Astrocyte (in vitro differentiated cells and primary cell): ENCODE results near the gene CACNA1C. TPM values are rescaled to one million over a fixed set of nuclear protein-coding genes. Genes with fewer than 3 reads are reported as not detected.

Experiments
- DNase-seq: peaks from one replicate; pipeline ENCODE4 v3.0.0-alpha.2; 2010; ENCODE audit warnings: low read depth
- FAIRE-seq: peaks from 2 replicates; lab custom pipeline; 2011; peaks lifted over from hg19 to GRCh38; lab: Jason Lieb, UNC
- H2AFZ ChIP-seq: 2 replicates; pipeline ENCODE4 v1.6.0; 2012; ENCODE audit warnings: low read depth, low read length, inconsistent platforms
- H3K27ac ChIP-seq: 2 replicates; pipeline ENCODE4 v1.5.1; 2011; ENCODE audit warnings: low read depth, low read length, inconsistent platforms
- H3K27me3 ChIP-seq: 2 replicates; pipeline ENCODE4 v1.6.0; 2011; ENCODE audit warnings: low read length, inconsistent platforms; ENCODE audit not compliant: insufficient read depth
- H3K36me3 ChIP-seq: 2 replicates; pipeline ENCODE4 v1.5.1; 2011; ENCODE audit warnings: low read length, inconsistent platforms; ENCODE audit not compliant: insufficient read depth
- H3K4me1 ChIP-seq: 2 replicates; pipeline ENCODE4 v1.5.1; 2011; ENCODE audit warnings: low read length, inconsistent platforms; ENCODE audit not compliant: insufficient read depth
- H3K4me2 ChIP-seq: 2 replicates; pipeline ENCODE4 v1.6.0; 2012; ENCODE audit warnings: low read length, inconsistent platforms
- H3K4me3 ChIP-seq: 2 replicates; pipeline ENCODE4 v1.5.1; 2011; ENCODE audit warnings: low read depth, mild to moderate bottlenecking, low read length, inconsistent platforms; ENCODE audit not compliant: insufficient read depth
- H3K79me2 ChIP-seq: 2 replicates; pipeline ENCODE4 v1.6.0; 2012; ENCODE audit warnings: mild to moderate bottlenecking, low read length, inconsistent platforms; ENCODE audit not compliant: insufficient read depth
- H3K9ac ChIP-seq: 2 replicates; pipeline ENCODE4 v1.6.0; 2012; ENCODE audit warnings: mild to moderate bottlenecking, low read length, inconsistent platforms
- H3K9me3 ChIP-seq: 2 replicates; pipeline ENCODE4 v1.5.1; 2012; ENCODE audit warnings: low read depth, mild to moderate bottlenecking, low read length, inconsistent platforms; ENCODE audit not compliant: insufficient read depth
- H4K20me1 ChIP-seq: 2 replicates; pipeline ENCODE4 v1.6.0; 2012; ENCODE audit warnings: low read length, inconsistent platforms; ENCODE audit not compliant: insufficient read depth
- H3K27ac Mint-ChIP-seq: one replicate; pipeline ENCODE4 v1.8.0; 2021; ENCODE audit warnings: mild to moderate bottlenecking, mixed read lengths; ENCODE audit not compliant: unreplicated experiment
- H3K27me3 Mint-ChIP-seq: one replicate; pipeline ENCODE4 v1.8.0; 2021; ENCODE audit warnings: low read depth, mixed read lengths; ENCODE audit not compliant: unreplicated experiment
- H3K36me3 Mint-ChIP-seq: one replicate; pipeline ENCODE4 v1.8.0; 2021; ENCODE audit warnings: low read depth, mixed read lengths; ENCODE audit not compliant: unreplicated experiment
- H3K4me1 Mint-ChIP-seq: one replicate; pipeline ENCODE4 v1.8.0; 2021; ENCODE audit warnings: low read depth, mixed read lengths; ENCODE audit not compliant: unreplicated experiment
- H3K4me3 Mint-ChIP-seq: one replicate; pipeline ENCODE4 v1.8.0; 2021; ENCODE audit warnings: mild to moderate bottlenecking, moderate library complexity, mixed read lengths; ENCODE audit not compliant: unreplicated experiment
- H3K9me3 Mint-ChIP-seq: one replicate; pipeline ENCODE4 v1.8.0; 2021; ENCODE audit warnings: mild to moderate bottlenecking, mixed read lengths; ENCODE audit not compliant: unreplicated experiment
- CTCF ChIP-seq: IDR thresholded peaks from 2 replicates; pipeline ENCODE4 v1.5.1; 2011; ENCODE audit warnings: low read depth, mild to moderate bottlenecking, inconsistent platforms, low read length, moderate library complexity; ENCODE audit not compliant: insufficient read depth
- EZH2 ChIP-seq: IDR thresholded peaks from 2 replicates; pipeline ENCODE4 v1.6.1; 2012; ENCODE audit warnings: mild to moderate bottlenecking, low read length, inconsistent platforms; ENCODE audit not compliant: insufficient read depth
- total RNA-seq: library from RNA; stranded (reverse); gene quantifications from 2 replicates; pipeline ENCODE4 v1.2.1, GENCODE V29; 2021

CACNA1C gene
- total RNA-seq, 1 donor from 2014 or later = 2.1 TPM

GRCh38 chr12:2236506-2237294, 183.9 kb downstream of the CACNA1C start:
- H3K9me3 ChIP-seq = no peaks in the 10 kb centered on the region
- Mint-ChIP-seq H3K27ac (no peak overlapping the region), H3K4me1 (no peaks in the 10 kb centered on the region), H3K36me3 (no peaks in the 10 kb centered on the region), H3K27me3 (peaks cover 32% of the 10 kb centered on the region), H3K4me3 (no peak overlapping the region), H3K9me3 (no peaks in the 10 kb centered on the region)
- no peak for TF ChIP-seq EZH2
- TF ChIP-seq CTCF = no peak
- no peaks in the 10 kb centered on the region for H3K27me3 ChIP-seq
- H3K79me2 ChIP-seq = no peaks in the 10 kb centered on the region
- H3K9ac ChIP-seq = no peak overlapping the region
- no peak overlapping the region for H3K4me3 ChIP-seq
- H4K20me1 ChIP-seq = no peaks in the 10 kb centered on the region
- no peaks in the 10 kb centered on the region for H3K36me3 ChIP-seq
- H3K27ac ChIP-seq = no peak overlapping the region
- H3K4me1 ChIP-seq = peaks cover 3% of the 10 kb centered on the region
- H2AFZ ChIP-seq = no peak overlapping the region
- FAIRE-seq (no peak), DNase-seq (no peak)
- no peak overlapping the region for H3K4me2 ChIP-seq

GRCh38 chr12:2238111-2238510, 185.3 kb downstream of the CACNA1C start:
- H3K27me3 ChIP-seq = no peaks in the 10 kb centered on the region
- no peaks in the 10 kb centered on the region for H3K9me3 ChIP-seq
- Mint-ChIP-seq H3K27ac (no peak overlapping the region), H3K9me3 (no peaks in the 10 kb centered on the region), H3K36me3 (no peaks in the 10 kb centered on the region), H3K27me3 (peaks cover 37% of the 10 kb centered on the region), H3K4me1 (no peaks in the 10 kb centered on the region), H3K4me3 (no peak overlapping the region)
- TF ChIP-seq EZH2 (no peak), CTCF (no peak)
- no peak overlapping the region for H3K4me3 ChIP-seq
- no peak for FAIRE-seq
- H3K79me2 ChIP-seq = no peaks in the 10 kb centered on the region
- H2AFZ ChIP-seq = no peak overlapping the region
- H3K9ac ChIP-seq = no peak overlapping the region
- H3K27ac ChIP-seq = no peak overlapping the region
- peaks cover 5% of the 10 kb centered on the region for H3K4me1 ChIP-seq
- no peaks in the 10 kb centered on the region for H4K20me1 ChIP-seq
- DNase-seq = no peak
- H3K4me2 ChIP-seq = no peak overlapping the region
- no peaks in the 10 kb centered on the region for H3K36me3 ChIP-seq

- no peaks in the 10 kb centered on the region for H3K27me3 ChIP-seq
- no peaks in the 10 kb centered on the region for H4K20me1 ChIP-seq
- peaks cover 37% of the 10 kb centered on the region for H3K27me3 Mint-ChIP-seq
- no peaks in the 10 kb centered on the region for H3K36me3 ChIP-seq
- H3K4me2 ChIP-seq = no peak overlapping the region
- DNase-seq (no peak), FAIRE-seq (no peak)
- no peaks in the 10 kb centered on the region for H3K36me3 Mint-ChIP-seq
- H3K4me1 ChIP-seq = peaks cover 17% of the 10 kb centered on the region
- H3K4me1 Mint-ChIP-seq = peaks cover 11% of the 10 kb centered on the region
- H3K4me3 ChIP-seq = no peak overlapping the region
- TF ChIP-seq CTCF (no peak), EZH2 (no peak)
- H3K4me3 Mint-ChIP-seq = no peak overlapping the region
- H3K9me3 ChIP-seq = no peaks in the 10 kb centered on the region
- H2AFZ ChIP-seq = no peak overlapping the region
- H3K27ac ChIP-seq = no peak overlapping the region
- H3K79me2 ChIP-seq = no peaks in the 10 kb centered on the region
- H3K9me3 Mint-ChIP-seq = no peaks in the 10 kb centered on the region
- H3K27ac Mint-ChIP-seq = no peak overlapping the region
- no peak overlapping the region for H3K9ac ChIP-seq
These were observed 186.6 kb downstream of the CACNA1C start for GRCh38 chr12:2239381-2239871.
